Endothelial cell of umbilical vein (primary cell): Measurements from ENCODE around the gene GATM.

Source experiments
- EZH2 ChIP-seq: IDR thresholded peaks from 2 replicates; pipeline ENCODE4 v1.6.1; 2012; ENCODE audit warnings: borderline replicate concordance, low read depth, mild to moderate bottlenecking, moderate library complexity, low read length, inconsistent platforms; ENCODE audit not compliant: severe bottlenecking
- POLR2A ChIP-seq: IDR thresholded peaks from 2 replicates; pipeline ENCODE4 v1.6.1; 2012; ENCODE audit warnings: low read depth, mild to moderate bottlenecking, control low read depth, low read length
- POLR2AphosphoS5 ChIP-seq: IDR thresholded peaks from 2 replicates; pipeline ENCODE4 v1.6.1; 2012; ENCODE audit warnings: low read depth, mild to moderate bottlenecking, control low read depth, low read length, moderate library complexity; ENCODE audit not compliant: insufficient read depth
- TF ChIP-seq, protein P1 (sequence below), 2 donors: IDR thresholded peaks; 1 replicate in 1 of 2; 2 replicates in 1 of 2; pipeline ENCODE4 v1.5.1; 2011; ENCODE audit warnings: low read length in 2 of 2, mild to moderate bottlenecking in 2 of 2, moderate library complexity in 2 of 2, control low read depth in 1 of 2, inconsistent platforms in 1 of 2, low read depth in 1 of 2; ENCODE audit not compliant: insufficient read depth in 1 of 2; ENCODE audit errors: extremely low read depth in 1 of 2
- TF ChIP-seq, protein P2 (sequence below): IDR thresholded peaks from 2 replicates; pipeline ENCODE4 v1.6.1; 2011; ENCODE audit not compliant: insufficient read depth, insufficient read length

DNA sequence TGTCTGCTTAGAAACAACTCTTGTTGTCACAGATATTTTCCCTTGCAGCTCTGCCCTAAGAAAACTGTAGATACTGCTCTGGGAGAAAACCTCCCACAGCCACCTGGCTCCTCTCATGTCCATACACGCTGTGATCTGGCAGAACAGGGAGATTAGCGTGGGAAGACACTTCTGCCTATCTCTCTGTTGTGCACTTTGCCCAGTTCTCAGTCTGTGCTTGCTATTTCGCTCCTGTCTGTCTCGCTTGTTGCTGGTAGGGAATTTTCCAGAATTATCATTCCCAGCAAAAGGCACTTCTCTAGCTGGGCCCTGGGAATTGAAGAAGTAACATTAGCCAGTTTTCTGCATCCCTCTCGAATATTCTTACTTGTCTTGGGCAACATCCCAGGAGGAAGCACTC is 8.1 kb upstream of the GATM start:
- TF ChIP-seq, protein P1, sequence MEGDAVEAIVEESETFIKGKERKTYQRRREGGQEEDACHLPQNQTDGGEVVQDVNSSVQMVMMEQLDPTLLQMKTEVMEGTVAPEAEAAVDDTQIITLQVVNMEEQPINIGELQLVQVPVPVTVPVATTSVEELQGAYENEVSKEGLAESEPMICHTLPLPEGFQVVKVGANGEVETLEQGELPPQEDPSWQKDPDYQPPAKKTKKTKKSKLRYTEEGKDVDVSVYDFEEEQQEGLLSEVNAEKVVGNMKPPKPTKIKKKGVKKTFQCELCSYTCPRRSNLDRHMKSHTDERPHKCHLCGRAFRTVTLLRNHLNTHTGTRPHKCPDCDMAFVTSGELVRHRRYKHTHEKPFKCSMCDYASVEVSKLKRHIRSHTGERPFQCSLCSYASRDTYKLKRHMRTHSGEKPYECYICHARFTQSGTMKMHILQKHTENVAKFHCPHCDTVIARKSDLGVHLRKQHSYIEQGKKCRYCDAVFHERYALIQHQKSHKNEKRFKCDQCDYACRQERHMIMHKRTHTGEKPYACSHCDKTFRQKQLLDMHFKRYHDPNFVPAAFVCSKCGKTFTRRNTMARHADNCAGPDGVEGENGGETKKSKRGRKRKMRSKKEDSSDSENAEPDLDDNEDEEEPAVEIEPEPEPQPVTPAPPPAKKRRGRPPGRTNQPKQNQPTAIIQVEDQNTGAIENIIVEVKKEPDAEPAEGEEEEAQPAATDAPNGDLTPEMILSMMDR (IDR thresholded peaks at IDR 0.05; ENCODE audit: extremely low read depth in 1 of 2, insufficient read depth in 1 of 2, low read depth in 1 of 2, low read length in 2 of 2), result no peak
- TF ChIP-seq EZH2 (peak; percentile 1), POLR2AphosphoS5 (no peak), POLR2A (no peak)
- TF ChIP-seq, protein P2, sequence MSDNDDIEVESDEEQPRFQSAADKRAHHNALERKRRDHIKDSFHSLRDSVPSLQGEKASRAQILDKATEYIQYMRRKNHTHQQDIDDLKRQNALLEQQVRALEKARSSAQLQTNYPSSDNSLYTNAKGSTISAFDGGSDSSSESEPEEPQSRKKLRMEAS, result no peak
